AG04449 (cell line): ENCODE measurements around the gene TPPP2.
A peak's percentile ranks its signal among the peaks of the same experiment; 100 is the strongest.

ENCODE experiments used
- CTCF ChIA-PET: fragments of 350-600 bp; formaldehyde crosslinking; extraction: SDS; loops from one replicate; lab custom pipeline; 2021; ENCODE audit warnings: antibody characterized with exemption; lab: Yijun Ruan, JAX
- POLR2A ChIA-PET: fragments of 400-600, 350-600 bp; formaldehyde crosslinking; extraction: SDS; loops from one replicate; lab custom pipeline; 2020; ENCODE audit warnings: antibody characterized with exemption, inconsistent platforms; lab: Yijun Ruan, JAX
- DNase-seq: peaks from one replicate; pipeline ENCODE4 v3.0.0-alpha.2; 2010; ENCODE audit warnings: low read depth, low spot score
- H3K4me3 ChIP-seq: 2 replicates; pipeline ENCODE4 v1.5.1; 2011; ENCODE audit warnings: low read depth, mild to moderate bottlenecking, control low read depth, low read length
- CTCF ChIP-seq: IDR thresholded peaks from one replicate; pipeline ENCODE4 v1.5.1; 2011; ENCODE audit warnings: mild to moderate bottlenecking, moderate library complexity, low read length, control low read depth, inconsistent platforms; ENCODE audit not compliant: insufficient read depth; ENCODE audit errors: missing control alignments

The TPPP2 gene

GRCh38 chr14:20989471-20989786 lies 40.6 kb upstream of the TPPP2 start:
- TF ChIP-seq CTCF, result no peak
- H3K4me3 ChIP-seq, result peak overlapping the region; percentile 9
- ChIA-PET POLR2A (interaction anchor here (1.2 kb wide), 1 partner anchor 9 kb away, joined by 3 read pairs; no protein-coding TSS in a partner anchor), CTCF (interaction anchor here (0.7 to 15.3 kb wide), 5 partner anchors 16 to 114 kb away, joined by 3 to 202 read pairs (median 6); partner anchors contain the start of gene TMEM253)
- no peak for DNase-seq

DNA sequence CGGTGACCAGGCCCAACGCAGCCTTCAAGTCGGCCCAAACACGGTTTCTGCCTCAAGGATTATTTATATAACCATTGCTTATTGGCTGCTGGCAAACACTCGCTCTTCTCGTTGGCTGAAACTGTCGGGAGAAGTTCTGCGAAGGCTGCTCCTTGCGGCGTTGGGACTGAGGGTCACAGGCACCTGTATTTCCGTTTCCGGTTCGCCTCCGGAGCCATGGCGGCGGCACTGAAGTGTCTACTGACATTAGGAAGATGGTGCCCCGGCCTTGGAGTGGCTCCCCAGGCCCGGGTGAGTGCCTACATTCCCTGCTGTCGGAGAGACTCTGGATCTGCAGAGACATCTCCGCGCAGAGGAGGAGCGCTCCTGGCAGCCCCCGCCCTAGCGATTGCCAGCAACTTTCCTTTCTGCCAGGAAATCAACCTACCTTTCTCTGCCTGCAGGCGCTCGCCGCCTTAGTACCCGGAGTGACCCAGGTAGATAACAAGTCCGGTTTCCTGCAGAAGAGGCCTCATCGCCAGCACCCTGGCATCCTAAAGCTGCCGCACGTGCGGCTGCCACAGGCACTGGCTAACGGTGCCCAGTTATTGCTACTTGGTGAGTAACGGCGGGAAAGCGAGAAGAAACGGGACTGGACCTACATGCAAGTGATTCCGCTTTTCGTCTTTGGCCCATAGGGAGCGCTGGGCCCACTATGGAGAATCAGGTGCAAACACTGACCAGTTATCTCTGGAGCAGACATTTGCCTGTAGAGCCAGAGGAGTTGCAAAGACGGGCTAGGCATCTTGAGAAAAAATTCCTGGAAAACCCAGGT lies 40.0 kb upstream of the TPPP2 start, which contains the start of gene METTL17:
TSS of gene METTL17 (plus strand) at position 194 of the 814 bp plus-strand sequence. CDS start at position 217, 23 bp downstream.
- ChIA-PET POLR2A (interaction anchor here (1.2 kb wide), 1 partner anchor 8 kb away, joined by 3 read pairs; no protein-coding TSS in a partner anchor), CTCF (interaction anchor here (1.6 to 17.1 kb wide), 5 partner anchors 15 to 114 kb away, joined by 8 to 288 read pairs (median 48); partner anchors contain the start of gene TMEM253)
- H3K4me3 ChIP-seq, result peak within 1 kb of the TSS; percentile 87
- peak; percentile 91 for DNase-seq
- TF ChIP-seq CTCF, result peak; percentile 45

- TF ChIP-seq CTCF, result no peak
- ChIA-PET CTCF (interaction anchor here (0.9 to 17.1 kb wide), 8 partner anchors 9 to 108 kb away, joined by 3 to 288 read pairs (median 12); no protein-coding TSS in a partner anchor), POLR2A (no interaction called here)
- no peak for DNase-seq
- H3K4me3 ChIP-seq, result no peak overlapping the region
Observed at GRCh38 chr14:20996521-20996920, 33.5 kb upstream of the TPPP2 start.

DNA sequence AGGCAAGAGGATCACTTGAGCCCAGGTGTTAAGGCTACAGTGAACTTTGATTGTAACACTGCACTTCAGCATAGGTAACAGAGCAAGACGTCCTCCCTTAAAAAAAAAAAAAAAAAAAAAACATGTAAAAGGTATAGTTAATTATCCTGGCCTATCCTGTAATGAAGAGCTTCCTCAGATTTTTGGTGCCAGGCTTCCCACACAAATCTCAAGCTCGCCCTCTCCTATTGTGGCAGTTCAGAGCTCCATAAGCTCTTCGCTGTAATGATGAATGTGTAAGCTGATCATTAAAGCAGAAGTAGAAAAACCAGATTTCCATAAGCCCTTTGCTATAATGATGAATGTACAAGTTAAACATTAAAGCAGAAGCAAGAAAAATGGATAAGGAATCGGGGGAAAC lies 32.9 kb upstream of the TPPP2 start:
- POLR2A ChIA-PET, result no interaction called here
- no peak for DNase-seq
- CTCF ChIA-PET, result interaction anchor here (0.9 to 17.1 kb wide), 8 partner anchors 8 to 107 kb away, joined by 3 to 288 read pairs (median 7); no protein-coding TSS in a partner anchor
- H3K4me3 ChIP-seq, result no peak overlapping the region
- no peak for TF ChIP-seq CTCF

- ChIA-PET POLR2A (interaction anchor here (0.6 kb wide), 1 partner anchor 52 kb away, joined by 3 read pairs; no protein-coding TSS in a partner anchor), CTCF (interaction anchor here (0.9 to 17.1 kb wide), 8 partner anchors 8 to 107 kb away, joined by 3 to 288 read pairs (median 7); no protein-coding TSS in a partner anchor)
- no peak overlapping the region for H3K4me3 ChIP-seq
- no peak for TF ChIP-seq CTCF
- DNase-seq, result no peak
Observed at GRCh38 chr14:20997564-20997963, 32.5 kb upstream of the TPPP2 start.

DNA sequence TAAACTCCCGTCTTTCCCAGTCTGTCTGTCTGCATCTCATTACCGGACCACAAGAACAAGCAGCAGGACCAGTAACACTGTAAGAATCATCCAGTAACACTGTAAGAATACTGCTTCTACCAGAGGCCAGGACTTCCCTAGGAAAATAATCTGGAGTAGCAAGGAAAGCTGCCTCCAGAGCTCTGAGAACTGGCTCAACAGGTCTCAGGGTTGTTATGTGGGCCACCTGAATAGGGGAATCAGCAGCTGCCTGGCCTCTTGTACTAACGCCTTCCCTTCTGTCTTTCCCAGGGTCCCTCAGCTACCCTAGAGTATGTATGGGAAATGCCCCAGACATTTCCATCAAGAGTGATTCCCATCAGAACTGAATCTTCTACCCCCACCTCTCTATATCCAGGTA lies 31.9 kb upstream of the TPPP2 start:
- ChIA-PET CTCF (interaction anchor here (1.6 to 17.1 kb wide), 6 partner anchors 17 to 106 kb away, joined by 4 to 288 read pairs (median 20); no protein-coding TSS in a partner anchor), POLR2A (interaction anchor here (0.6 to 1.2 kb wide), 4 partner anchors 9 to 106 kb away, joined by 3 read pairs; no protein-coding TSS in a partner anchor)
- no peak for DNase-seq
- no peak for TF ChIP-seq CTCF
- no peak overlapping the region for H3K4me3 ChIP-seq
